GM21360 (cell line): Measurements from ENCODE around the gene PNPLA7.
"Not testable (repeated sequence)": the region's sequence is repeated elsewhere in the genome, so short reads cannot be mapped to it uniquely, and the experiment has no call there.

ENCODE experiments used
- ATAC-seq: cut with Tn5 transposase; IDR thresholded peaks from one replicate; pipeline ENCODE4 v1.9.1; 2021; ENCODE audit warnings: mild to moderate bottlenecking, moderate library complexity; ENCODE audit not compliant: unreplicated experiment

PNPLA7 gene

GRCh38 chr9:137516144-137516917, 33.9 kb downstream of the PNPLA7 start:
- ATAC-seq: no peak

DNA sequence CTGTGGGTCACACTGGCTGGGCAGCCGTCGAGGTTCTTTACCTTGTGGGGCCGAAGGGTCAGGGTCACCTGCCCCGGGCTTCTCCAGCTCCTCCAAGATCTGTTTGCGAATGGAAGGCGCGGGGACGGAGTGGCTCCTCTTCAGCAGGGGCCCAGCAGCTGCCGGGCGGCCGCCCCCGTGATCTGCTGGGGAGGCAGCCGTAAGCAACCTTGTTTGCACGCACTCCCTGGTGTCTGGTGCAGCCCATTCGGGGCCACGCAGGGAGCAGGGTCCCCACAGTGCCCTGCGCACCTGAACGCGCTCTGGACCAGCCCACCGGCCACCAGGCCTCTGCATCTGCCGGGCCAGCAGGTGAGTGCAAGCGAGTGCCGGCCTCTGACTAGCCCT, 34.9 kb downstream of the PNPLA7 start:
- no peak for ATAC-seq

DNA sequence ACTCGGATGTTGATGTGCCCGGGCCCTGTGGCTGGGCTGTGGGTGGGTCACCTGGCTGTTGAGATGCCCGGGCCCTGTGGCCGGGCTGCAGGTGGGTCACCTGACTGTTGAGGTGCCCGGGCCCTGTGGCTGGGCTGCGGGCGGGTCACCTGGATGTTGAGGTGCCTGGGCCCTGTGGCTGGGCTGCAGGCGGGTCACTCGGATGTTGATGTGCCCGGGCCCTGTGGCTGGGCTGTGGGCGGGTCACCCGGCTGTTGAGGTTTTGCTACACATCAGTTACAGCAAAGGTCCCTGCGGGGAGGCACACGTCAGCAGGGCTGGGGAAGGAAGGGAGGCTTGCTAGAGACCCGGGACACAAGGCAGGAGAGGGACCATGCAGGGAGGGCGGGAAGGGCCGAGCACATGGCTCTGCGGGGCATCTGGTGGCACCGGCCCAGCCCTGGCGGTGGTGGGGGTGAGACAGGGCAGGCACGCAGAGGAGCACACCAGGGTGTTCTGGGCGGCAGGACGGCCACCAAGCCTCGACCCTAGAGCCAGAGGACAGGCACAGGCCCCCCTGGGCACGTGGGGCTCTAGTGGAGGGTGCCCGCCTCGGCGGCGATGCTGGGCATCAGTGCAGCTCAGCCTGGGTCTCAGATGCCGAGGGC, 35.4 kb downstream of the PNPLA7 start:
- ATAC-seq: no peak

DNA sequence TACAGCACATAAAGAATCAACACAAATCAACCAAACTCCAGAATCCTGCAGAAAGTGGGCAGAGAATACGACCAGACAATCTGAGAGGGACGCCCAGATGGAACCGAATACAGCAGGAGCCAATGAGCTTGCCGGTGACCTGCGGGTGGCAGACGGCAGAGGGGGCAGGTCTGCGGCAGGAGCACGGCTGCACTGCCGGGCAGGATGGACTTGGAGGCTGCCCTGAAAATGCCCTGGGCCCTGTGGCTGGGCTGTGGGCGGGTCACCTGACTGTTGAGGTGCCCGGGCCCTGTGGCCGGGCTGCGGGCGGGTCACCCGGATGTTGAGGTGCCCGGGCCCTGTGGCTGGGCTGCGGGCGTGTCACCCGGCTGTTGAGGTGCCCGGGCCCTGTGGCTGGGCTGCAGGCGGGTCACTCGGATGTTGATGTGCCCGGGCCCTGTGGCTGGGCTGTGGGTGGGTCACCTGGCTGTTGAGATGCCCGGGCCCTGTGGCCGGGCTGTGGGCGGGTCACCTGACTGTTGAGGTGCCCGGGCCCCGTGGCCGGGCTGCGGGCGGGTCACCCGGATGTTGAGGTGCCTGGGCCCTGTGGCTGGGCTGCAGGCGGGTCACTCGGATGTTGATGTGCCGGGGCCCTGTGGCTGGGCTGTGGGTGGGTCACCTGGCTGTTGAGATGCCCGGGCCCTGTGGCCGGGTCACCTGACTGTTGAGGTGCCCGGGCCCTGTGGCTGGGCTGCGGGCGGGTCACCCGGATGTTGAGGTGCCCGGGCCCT, 36.2 kb downstream of the PNPLA7 start:
- not testable (repeated sequence) for ATAC-seq

DNA sequence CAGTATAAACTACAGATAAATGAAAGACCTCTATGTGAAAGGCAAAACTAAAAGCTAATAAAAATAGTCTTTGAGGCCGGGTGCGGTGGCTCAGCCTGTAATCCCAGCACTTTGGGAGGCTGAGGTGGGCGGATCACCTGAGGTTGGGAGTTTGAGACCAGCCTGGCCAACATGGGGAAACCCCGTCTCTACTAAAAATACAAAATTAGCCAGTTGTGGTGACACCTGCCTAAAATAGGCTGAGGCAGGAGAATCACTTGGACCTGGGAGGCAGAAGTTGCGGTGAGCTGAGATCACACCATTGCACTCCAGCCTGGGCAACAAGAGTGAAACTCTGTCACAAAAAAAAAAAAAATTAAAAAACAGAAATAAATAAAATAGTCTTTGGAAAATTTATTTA, 37.1 kb downstream of the PNPLA7 start:
- not testable (repeated sequence) for ATAC-seq

DNA sequence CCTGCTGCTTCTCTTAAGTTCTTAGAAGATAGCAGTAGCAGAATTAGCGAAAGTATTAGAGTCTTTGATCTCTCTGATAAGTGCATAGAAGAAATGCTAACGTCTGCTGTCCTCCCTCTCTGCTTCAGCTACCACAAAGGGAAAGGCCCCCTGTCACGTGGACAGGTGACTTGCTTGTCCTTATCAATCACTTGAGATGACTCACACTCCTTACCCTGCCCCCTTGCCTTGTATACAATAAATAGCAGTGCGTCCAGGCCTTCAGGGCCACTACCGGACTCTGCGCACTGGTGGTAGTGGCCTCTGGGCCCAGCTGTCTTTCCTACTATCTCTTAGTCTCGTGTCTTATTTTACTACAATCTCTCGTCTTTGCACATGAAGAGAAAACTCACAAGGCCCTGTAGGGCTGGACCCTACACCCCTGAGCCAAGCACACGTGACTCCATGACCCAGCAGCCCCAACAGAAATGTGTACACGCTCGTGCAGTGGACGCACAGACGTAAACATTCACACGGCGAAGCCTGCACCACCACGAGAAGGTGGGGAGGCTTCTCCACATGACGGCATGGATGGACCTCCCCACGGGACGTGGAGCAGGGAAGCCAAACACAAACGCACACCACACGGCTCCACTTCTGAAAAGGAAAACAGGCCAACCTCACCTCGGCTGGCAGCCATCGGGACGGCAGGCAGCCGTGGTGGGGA, 38.3 kb downstream of the PNPLA7 start:
- ATAC-seq: no peak

DNA sequence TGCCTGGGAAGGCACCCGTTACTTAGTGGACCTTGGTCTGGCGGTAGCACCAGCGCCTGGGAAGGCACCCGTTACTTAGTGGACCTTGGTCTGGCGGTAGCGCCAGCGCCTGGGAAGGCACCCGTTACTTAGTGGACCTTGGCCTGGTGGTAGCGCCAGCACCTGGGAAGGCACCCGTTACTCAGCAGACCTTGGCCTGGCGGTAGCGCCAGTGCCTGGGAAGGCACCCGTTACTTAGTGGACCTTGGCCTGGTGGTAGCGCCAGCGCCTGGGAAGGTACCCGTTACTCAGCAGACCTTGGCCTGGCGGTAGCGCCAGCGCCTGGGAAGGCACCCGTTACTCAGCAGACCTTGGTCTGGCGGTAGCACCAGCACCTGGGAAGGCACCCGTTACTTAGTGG, 39.1 kb downstream of the PNPLA7 start:
- not testable (repeated sequence) for ATAC-seq

- no peak for ATAC-seq
Observed at GRCh38 chr9:137509198-137509597, 41.0 kb downstream of the PNPLA7 start.

DNA sequence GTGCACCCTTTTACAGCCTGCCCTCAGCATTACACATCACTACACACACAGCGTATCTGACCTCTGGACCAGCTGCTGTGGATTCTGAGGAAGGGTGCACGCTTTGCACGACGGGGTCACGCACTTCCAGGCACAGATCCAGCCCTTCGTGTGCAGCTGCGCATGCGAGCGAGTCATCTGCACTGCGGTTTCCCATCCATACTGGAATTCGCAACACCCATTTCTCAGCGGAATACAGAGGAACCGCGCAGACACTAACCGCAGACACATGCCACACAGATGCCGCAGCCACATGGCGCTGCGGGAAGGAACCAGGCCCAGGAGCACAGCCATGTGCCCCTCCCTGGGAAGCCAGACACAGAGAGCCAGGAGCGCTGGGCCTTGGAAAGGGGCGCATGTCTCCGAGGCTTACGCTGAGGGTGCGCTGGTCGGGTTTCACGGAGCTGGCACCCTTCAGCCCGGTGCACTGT, 43.5 kb downstream of the PNPLA7 start:
- ATAC-seq: no peak

- no peak for ATAC-seq
Observed at GRCh38 chr9:137506274-137506673, 43.9 kb downstream of the PNPLA7 start.

GRCh38 chr9:137505421-137506140, 44.6 kb downstream of the PNPLA7 start:
- ATAC-seq: no peak

- no peak for ATAC-seq
Observed at GRCh38 chr9:137504432-137504777, 45.8 kb downstream of the PNPLA7 start.

GRCh38 chr9:137502008-137502911, 47.9 kb downstream of the PNPLA7 start:
- no peak for ATAC-seq

DNA sequence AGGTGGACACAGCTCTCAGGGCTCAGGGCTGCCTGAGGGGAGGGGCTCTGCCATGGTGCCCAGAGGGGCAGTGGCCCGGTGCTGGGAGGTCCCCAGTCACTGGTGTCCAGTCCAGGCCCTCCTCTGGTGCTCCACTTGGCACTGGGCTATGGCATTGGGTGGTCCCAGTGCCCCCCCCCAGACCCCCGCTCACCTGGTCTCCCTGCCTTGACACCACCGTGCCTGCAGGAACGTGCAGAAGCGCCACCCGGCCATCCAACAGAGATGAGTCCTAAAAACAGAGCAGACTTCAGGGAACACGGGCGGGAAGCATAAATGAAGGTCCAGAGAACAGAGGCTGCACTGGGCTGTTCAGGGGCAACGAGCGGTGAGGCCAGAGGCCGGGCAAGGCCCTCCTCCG, 48.7 kb downstream of the PNPLA7 start:
- no peak for ATAC-seq

GRCh38 chr9:137500666-137501397, 49.4 kb downstream of the PNPLA7 start:
- ATAC-seq: no peak

GRCh38 chr9:137499858-137500661, 50.1 kb downstream of the PNPLA7 start:
- ATAC-seq: no peak

- ATAC-seq: no peak
Observed at GRCh38 chr9:137499416-137499815, 50.8 kb downstream of the PNPLA7 start.

- ATAC-seq: no peak
Observed at GRCh38 chr9:137498720-137499150, 51.5 kb downstream of the PNPLA7 start.
